ENCODE measurements around the gene UBE2E3.
A peak's percentile ranks its signal among the peaks of the same experiment; 100 is the strongest.

UBE2E3 gene

DNA sequence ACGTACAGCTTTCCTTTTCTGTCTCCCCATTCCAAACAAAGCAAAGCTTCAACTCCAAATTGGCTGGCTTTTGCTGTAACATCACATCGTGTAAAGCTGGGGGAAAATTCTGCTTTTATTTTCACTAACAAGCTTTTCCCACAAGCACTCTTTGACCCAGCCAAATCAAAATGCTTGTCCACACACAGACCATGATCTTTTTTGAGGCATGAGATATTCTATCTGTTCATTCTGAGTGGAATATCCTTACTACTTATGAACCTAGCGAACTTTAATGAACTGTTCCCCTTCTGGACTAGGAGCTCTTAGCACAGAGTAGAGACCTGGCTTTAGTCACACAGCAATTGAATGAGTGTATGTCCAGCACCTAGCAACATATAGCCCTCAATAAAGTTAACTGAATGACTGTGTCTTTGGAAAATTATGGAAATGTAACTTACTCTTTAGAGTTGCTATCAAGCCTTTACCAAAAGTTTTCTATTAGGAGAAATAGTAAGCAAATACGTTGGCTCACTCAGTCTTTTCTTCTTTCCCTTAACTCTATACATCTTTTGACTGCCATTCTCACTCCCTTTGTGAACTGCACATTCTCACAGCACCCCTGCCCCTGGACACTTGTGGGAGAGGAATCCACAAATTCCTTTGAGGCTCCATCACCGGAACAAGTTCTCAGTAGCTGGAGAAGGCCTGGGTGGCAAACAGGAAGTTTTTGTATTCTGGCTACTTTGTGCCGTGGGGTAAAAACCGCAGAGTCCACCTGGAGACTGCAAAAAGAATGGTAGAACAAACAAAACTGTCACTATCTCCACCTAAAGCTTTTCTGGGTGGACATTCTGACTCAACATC is 1.3 kb upstream of the UBE2E3 start:
- no peak for DNase-seq (ENCODE audit: low spot score)

GRCh38 chr2:180979749-180980105 is 678 bp upstream of the UBE2E3 start:
- DNase-seq (ENCODE audit: low spot score): no peak

DNA sequence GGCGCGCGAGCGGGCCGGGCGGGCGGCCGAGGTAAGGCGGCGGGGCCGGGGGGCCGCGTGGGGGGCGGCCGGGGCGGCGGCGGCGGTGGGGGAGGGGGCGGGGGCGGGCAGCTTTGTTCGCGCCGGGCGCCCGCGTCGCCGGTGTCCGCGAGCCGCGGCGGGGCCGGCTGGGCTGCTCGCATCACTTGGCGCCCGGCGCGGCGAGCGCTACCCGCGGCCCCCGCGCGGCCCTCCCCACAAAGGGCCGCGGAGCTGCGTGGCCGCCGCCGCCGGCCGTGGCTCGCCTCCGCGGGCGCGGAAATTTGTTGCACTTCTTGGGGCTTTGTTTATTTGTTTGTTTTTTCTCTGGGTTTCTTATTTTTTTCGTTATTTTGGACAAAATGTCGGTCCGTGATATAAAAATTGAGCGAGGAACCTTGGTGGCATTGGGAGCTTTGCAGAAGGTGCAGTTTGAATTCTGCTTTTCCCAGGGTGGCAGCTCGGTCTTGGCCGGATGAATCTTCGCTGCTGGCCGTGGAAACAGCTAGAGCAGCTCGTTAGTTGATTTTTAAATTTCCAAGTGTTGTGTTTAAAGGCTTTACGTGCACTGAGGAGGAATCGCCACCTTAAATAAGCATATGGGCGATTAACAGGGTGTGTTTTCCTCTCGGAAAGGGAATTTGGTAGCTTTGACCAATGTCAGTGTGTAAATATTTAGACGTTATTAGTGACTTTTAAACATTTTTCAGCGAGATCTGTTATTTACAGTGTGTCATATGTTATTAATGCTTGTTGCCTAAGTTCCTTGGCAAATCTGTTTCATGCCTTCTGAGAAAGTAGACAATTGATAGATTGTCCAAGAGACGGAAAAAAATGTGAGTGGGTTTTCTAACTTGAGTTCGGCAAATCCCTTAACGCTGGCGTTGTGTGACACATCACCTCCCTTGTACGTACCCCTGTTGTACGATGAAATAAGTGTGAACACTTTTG is 822 bp downstream of the UBE2E3 start:
- no peak for DNase-seq (ENCODE audit: low spot score)

DNA sequence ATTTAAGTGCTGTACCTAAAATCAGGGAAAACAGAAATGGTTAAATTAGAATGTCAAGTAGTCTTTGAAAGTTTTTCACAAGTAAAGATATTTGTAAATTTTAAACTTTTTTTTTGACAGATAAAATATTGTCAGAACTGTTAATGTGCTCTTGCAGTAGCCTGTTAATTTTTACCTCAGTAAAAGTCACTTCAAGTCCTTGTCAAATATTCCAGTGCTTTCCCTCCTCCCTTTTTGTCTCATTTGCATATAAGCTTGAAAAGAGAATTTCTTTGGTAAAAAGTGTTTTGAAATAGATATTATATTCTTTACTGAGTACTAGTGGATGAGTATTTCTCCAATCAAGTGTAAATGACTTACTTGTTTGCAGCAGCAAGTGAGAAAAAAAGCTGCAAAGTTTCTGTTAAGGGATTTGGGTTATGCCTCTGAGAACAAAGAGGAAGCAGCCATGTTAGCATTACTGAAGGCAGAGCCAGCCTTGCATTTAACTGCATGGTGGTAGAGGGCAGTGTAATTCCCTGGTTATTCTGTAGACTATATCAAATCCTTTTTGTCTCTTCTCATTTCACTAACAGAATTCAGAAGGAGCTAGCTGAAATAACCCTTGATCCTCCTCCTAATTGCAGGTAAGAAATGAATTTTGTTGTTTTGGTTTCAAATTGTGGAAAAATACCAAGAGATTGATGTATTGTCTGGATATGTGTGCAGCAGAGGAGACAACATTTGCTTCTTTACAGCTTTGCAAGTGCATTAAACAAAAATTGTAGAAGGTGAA is 3.2 kb downstream of the UBE2E3 start:
- peak; percentile 38 for DNase-seq (ENCODE audit: low spot score)

- DNase-seq (ENCODE audit: low spot score): no peak
These were observed 5.5 kb downstream of the UBE2E3 start for GRCh38 chr2:180985771-180986395.

DNA sequence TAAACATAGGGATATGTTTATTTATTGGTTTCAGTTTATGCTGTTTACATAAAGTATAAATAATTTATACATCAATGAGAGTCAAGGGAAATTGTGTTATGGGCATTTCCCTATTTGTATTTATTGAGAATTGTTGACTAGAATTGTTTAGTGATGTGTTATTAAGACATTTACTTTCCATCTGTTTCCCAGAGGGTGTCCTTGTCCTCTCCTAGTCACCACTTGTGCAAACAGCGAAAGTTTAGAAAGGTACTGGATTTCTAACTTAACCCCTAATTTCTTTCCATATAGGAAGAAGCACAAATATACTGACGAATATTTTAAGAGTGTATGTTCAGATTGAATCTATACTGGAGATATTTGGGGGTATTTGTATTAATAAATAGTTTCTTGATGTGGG is 6.7 kb downstream of the UBE2E3 start:
- DNase-seq (ENCODE audit: low spot score): no peak

- no peak for DNase-seq (ENCODE audit: low spot score)
These were observed 9.9 kb downstream of the UBE2E3 start for GRCh38 chr2:180990337-180990736.

- DNase-seq (ENCODE audit: low spot score): no peak
These were observed 10.4 kb downstream of the UBE2E3 start for GRCh38 chr2:180990794-180991193.

- no peak for DNase-seq (ENCODE audit: low spot score)
These were observed 11.0 kb downstream of the UBE2E3 start for GRCh38 chr2:180991361-180991760.

DNA sequence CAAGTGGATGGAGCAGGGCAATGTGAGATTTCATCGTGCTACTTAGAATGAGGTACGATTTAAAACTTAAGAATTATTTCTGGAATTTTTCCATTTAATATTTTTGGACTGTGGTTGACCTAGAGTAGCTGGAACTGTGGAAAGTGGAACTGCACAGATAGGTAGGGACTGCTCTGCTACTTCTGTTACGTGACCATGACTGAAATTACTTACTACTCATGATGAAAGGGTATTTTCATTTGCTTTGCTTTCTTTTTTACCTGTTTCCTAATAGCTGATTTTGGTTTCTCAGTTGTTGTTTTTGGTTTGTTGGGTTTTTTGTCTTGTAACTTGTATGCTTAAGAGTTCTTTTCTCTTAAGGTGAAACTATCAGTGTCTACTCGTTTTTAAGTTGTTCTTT is 11.4 kb downstream of the UBE2E3 start:
- no peak for DNase-seq (ENCODE audit: low spot score)

DNA sequence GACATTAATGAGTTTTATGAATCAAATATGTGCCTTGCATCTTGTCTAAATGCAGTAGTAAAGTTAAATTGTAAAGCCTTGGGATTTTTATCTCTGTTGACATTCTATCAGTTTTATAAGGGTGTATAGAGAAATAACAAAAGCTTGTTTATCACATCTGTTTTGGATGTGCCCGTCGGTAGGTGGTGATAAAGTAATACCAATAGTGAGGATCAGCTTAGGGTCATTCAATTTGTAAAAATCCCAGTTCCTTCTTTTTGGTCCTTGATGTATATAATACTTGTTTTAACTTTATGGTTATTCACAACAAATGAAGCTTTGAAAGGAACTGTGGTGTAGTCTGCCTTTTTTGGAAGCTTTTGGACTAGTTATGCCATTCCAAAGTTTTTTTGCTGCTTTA is 12.6 kb downstream of the UBE2E3 start:
- DNase-seq (ENCODE audit: low spot score): no peak

- DNase-seq (ENCODE audit: low spot score): no peak
These were observed 19.0 kb downstream of the UBE2E3 start for GRCh38 chr2:180999274-180999964.

DNA sequence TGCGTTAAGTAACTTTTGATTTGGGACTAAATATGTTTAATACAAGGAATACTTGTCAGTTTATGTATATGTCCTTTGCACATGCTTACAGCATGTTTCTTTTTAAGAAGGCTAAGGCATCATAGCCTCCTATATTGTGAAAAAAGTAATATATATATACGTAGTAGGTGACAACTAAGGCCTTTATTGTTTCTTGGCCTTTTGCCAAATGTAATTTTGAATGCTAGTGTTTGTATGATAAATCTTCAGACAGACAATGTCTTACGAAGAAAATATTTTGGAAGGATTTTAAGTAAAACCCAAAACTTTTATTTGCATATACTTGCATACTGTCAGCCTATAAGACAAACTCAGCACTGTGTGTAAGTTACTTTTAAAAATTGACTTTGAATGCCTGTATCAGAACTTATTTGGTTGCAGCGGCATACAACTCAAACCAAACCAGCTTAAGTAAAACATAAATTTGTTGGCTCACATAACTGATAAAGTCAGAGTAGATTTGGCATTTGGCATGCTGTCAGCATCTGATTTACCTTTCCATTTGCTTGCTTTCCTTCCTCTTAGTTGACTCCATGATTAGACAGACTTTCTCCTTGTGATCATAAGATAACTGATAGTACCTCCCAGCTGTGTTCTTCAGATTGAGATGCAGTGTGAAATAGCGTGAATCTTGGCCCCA is 24.4 kb downstream of the UBE2E3 start:
- DNase-seq (ENCODE audit: low spot score): no peak

DNA sequence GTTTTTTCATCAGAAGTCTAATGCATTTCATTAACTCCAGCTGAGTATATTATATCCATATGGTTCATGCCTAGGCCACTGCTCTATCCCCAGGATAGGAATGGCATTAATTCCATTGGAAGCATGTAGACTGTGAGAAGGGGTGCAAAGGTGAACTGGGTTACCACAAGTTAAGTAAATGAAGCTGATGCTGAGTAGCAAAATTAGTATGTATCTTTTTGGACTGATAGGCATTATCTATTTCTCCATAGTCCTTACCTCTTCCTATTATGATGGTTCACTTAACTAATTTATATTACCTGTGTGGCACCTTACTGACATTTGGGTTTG is 24.9 kb downstream of the UBE2E3 start:
- DNase-seq (ENCODE audit: low spot score): no peak

GRCh38 chr2:181005809-181006208 is 25.4 kb downstream of the UBE2E3 start:
- DNase-seq (ENCODE audit: low spot score): no peak

DNA sequence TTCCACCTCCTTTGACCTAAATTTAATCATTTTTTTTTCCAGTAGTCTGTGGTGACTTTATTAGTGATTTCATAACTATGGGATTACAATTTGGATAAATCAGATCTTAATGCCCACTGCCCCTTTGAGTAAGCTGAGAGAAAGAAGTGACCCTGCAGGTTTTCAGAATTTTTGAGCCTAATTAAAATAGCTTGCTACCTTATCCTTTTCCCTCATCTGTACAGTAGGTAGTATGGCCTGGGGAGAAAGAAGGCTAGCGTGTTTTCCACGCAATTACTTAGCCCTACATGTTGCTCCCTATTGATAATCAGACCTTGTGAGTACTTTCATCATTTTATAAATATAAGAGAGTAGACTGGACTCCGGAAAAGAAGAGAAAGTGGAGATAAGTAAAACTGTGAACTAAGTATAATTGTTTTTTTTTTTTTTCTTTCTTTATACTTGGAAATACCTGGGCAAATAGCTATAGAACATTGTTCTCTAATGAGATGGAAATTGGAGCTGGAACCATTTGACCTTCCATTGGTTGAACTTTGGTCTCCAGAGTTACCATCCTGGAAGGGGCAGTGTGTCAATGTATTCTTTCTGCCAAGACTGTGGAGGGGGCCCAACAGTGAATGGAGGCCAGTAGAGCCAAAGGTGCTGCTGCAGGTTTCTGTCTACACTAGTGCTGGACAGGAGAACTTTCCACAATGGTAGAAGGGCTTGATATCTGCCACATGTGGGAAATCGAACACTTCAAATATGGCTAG is 26.9 kb downstream of the UBE2E3 start:
- DNase-seq (ENCODE audit: low spot score): no peak

- DNase-seq (ENCODE audit: low spot score): no peak
These were observed 28.0 kb downstream of the UBE2E3 start for GRCh38 chr2:181008407-181008806.

- DNase-seq (ENCODE audit: low spot score): no peak
These were observed 40.9 kb downstream of the UBE2E3 start for GRCh38 chr2:181021199-181021789.

DNA sequence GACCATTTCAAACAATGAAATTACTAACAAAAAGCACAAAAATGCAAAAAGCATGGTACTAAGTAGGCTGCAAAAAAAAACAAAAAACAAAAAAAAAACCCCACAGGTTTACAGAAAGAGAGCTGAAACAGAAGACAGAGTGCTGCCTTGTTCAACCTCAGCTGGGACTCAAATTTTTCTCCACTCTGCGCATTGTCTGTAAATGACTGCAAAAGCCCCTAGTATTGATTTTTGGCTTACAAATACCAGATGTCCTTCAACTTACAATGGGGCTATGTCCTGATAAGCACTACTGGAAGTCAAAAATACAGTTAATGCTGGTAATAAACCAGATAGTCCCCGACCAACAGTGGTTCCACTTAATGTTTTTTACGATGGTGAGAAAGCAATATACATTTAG is 42.2 kb downstream of the UBE2E3 start:
- peak; percentile 39 for DNase-seq (ENCODE audit: low spot score)

GRCh38 chr2:181025004-181025403 is 44.6 kb downstream of the UBE2E3 start:
- DNase-seq (ENCODE audit: low spot score): no peak
